ENCODE results near the gene HMGCL.

DNA sequence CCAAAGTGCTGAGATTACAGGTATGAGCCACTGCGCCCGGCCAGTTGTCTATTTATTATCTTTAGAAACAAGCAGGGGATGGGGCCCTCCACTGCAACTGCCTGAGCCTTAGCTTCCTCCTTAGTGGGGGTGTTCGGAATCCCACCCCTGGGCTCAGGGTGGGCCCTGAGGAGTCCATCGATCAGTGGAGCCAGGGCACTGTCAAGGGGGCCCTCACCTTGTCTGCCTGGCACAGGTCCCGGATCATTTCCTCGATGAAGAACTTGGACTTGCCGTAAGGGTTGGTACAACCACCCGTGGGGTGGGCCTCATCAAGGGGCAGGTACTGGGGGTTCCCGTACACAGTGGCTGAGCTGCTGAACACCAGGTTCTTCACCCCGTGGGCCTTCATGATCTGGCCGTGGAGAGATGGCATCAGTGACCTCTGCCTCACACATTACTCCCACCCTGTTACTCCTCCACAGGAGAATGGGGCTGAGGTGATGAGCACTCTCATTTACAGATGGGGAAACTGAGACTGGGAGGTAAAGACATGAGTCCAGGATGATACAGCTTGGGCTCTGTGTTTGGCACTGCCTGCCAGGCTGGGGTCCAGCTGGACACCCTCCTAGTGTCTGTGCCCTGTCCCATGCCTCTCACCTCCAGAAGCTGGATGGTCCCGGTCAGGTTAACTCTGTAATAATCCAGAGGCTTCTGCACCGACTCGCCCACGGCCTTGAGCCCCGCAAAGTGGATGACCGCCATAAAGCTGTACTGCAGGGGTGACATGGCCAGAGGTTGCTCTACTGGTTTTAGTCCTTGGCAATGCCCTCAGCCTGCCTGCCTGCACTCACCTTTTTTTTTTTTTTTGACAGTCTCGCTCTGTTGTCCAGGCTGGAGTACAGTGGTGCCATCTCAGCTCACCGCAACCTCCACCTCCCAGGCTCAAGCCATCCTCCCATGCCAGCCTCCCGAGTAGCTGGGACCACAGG lies 27.5 kb downstream of the HMGCL start:
- TF ChIP-seq GATA2 (IDR thresholded peaks at IDR 0.05; ENCODE audit: low read depth, low read length): no peak
- no peak for TF ChIP-seq GATA3 (IDR thresholded peaks at IDR 0.05; ENCODE audit: low read depth, low read length)

Measured in SH-SY5Y (cell line).